Activated CD4-positive, CD25-positive, alpha-beta regulatory T cell (primary cell): ENCODE measurements around the gene NFE2L3.

ENCODE experiments used
- DNase-seq, 4 experiments: peaks; one replicate each; lab custom pipeline; 2025; lab: John Stamatoyannopoulos, UW

NFE2L3 gene

DNA sequence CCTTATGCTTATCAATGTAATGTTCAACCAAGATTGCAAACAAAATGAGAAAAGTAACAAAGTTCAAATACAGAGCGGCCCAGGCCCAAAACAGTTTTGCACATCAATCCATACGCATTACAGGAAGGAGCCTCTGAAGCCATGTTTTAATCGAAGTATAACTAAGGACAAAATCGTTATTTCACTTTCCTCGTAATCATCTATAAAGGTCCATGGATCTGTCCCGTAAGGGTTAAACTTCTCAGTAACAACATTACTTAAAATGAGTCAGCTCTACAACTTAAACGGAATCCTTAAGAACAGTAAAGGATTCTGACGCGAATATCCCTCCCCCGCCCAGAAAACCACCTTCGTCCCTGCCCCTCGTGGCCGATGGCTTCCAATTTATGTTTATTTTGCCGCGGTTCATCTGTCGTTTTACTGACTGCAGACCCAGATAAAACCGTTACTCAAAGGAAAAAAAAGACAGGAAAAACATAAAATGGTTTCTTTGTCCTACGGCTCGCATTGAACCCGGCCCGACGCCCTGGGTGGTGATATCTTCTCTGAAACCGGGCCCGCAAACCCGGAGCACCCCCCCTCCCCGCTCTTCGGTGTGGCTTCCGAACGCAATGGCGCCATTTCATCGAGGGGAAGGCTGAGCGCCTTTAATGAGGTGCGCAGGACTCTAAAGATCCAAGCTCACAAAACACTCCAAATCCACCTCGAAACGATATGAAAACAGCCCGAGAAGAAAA is 47.5 kb downstream of the NFE2L3 start:
- peak; percentile 28 to 59 (median 38) for DNase-seq

- DNase-seq, result peak; percentile 58 to 67 (median 61)
Measured at GRCh38 chr7:26200038-26200443, 48.0 kb downstream of the NFE2L3 start.

- DNase-seq, result peak; percentile 95 to 100 (median 96)
Measured at GRCh38 chr7:26200444-26201246, 48.6 kb downstream of the NFE2L3 start, which contains the start of gene HNRNPA2B1. Gene HNRNPA2B1 (minus strand): TSS chr7:26200746. CDS start chr7:26200577, 169 bp downstream.

- peak; percentile 82 to 88 (median 84) for DNase-seq
Measured at GRCh38 chr7:26201247-26202018, 49.4 kb downstream of the NFE2L3 start, which contains the start of gene CBX3. Gene CBX3 (plus strand): TSS chr7:26201745. CDS start chr7:26202999, 1,254 bp downstream.

GRCh38 chr7:26202019-26202990 is 50.3 kb downstream of the NFE2L3 start:
- DNase-seq, result peak; percentile 41 to 55 (median 50)

DNA sequence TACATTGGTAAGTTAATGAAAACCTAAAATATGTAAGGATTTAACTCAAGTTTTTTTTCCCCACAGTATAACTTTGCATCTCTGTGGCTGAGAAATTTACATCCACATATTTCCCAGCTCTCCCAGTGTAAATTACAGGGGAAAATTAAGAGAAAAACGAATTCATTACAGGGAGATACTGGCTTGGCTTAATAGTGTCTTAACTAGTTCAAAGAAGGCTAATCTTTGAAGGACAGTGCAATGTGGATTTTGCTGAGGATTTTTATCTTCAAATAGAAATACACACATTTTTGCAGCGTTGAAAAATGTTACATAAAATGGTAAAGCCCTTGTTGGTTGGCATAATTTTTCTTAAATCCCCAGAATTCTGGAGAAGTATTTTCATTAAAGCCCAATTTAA is 51.0 kb downstream of the NFE2L3 start:
- DNase-seq, result no peak

- DNase-seq, result no peak
Measured at GRCh38 chr7:26208040-26208439, 56.0 kb downstream of the NFE2L3 start.

- DNase-seq, result no peak
Measured at GRCh38 chr7:26212921-26213718, 61.1 kb downstream of the NFE2L3 start.

DNA sequence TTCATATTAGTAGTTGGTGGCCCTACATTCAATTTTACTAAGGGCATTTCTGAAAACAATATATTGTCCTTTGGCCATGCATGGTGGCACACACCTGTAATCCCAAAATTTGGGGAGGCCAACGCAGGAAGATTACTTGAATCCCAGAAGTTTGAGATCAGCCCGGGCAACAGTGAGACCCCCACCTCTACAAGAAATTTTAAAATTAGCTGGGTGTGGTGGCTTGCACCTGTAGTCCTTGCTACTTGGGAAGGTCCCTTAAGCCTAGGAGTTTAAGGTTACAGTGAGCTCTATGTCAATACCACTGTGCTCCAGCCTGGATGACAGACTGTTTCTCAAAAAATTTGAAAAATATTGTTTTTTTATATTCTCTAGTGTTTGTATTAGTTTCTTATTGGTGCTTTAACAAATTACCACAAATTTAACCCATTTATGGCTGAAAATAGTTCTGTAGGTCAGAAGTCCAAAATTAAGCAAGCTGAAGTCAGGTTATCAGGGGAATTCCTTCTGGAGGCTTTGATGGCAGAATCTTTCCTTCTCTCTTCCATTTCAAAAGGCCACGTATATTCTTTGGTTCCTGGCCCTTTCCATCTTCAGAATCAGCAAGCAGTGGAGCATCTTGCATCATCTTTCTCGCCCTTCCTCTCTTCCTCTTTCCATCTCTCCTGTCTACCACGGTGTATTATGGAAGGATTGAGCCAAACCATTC is 62.0 kb downstream of the NFE2L3 start:
- DNase-seq, result no peak

- no peak for DNase-seq
Measured at GRCh38 chr7:26216049-26216448, 64.1 kb downstream of the NFE2L3 start.

GRCh38 chr7:26224359-26224758 is 72.4 kb downstream of the NFE2L3 start:
- no peak for DNase-seq

DNA sequence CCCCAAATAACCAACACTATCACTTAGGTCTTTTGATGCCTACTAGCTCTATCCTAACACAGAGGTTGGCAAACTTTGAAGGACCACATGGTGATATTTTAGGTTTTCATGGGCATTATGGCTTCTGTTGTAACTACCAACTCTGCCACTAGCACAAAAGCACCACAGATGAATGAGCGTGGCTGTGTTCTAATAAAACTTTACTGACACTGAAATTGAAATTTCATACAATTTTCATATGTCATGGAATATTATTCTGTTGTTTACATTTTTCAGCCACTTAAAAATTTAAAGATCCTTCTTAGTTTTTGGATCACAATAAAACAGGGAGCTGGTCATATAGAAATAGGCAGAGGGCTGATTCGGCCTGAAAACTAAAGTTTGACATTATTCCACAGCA is 76.0 kb downstream of the NFE2L3 start:
- no peak for DNase-seq

GRCh38 chr7:26233902-26234511 is 82.0 kb downstream of the NFE2L3 start:
- no peak for DNase-seq
